KG1 (cell line): Measurements from ENCODE around the gene AIP.
"Not testable (repeated sequence)": the region's sequence is repeated elsewhere in the genome, so short reads cannot be mapped to it uniquely, and the experiment has no call there.

Experiments used
- DNase-seq: peaks from one replicate; lab custom pipeline; 2025; lab: John Stamatoyannopoulos, UW

AIP gene

DNA sequence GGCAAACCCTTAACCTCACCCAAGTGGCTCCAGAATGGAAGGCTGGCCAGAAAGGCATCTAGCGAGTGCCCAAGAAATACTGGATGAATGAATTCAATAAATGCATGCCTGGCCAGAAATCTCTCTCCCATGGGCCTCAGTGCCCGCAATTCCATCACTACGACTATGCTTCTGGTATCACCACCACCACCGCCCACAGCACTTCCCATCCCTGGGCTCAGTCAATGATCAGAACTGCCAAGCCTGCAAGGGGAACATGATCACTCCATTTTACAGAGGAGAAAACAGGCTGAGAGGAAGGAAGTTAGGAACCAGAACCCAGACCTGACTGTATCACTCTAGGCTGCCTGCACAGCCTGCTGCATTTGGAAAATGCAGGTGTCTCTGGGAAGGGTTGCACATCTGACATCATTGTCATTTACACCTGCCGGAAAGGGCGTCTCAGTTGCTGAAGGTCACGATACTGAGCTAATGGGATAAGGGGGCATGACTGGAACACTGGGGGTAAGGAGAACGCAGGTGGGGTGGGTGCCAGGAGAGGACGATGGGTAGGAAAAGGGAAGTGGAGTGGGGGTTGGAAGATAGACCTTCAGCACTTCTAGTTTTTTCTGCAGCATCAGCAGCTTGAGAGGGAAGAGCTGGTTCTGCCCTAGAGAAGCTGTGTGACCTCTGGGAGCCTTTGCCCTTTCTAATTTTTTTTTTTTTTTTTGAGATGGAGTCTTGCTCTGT, 33.5 kb upstream of the AIP start:
- DNase-seq, result peak; percentile 50

DNA sequence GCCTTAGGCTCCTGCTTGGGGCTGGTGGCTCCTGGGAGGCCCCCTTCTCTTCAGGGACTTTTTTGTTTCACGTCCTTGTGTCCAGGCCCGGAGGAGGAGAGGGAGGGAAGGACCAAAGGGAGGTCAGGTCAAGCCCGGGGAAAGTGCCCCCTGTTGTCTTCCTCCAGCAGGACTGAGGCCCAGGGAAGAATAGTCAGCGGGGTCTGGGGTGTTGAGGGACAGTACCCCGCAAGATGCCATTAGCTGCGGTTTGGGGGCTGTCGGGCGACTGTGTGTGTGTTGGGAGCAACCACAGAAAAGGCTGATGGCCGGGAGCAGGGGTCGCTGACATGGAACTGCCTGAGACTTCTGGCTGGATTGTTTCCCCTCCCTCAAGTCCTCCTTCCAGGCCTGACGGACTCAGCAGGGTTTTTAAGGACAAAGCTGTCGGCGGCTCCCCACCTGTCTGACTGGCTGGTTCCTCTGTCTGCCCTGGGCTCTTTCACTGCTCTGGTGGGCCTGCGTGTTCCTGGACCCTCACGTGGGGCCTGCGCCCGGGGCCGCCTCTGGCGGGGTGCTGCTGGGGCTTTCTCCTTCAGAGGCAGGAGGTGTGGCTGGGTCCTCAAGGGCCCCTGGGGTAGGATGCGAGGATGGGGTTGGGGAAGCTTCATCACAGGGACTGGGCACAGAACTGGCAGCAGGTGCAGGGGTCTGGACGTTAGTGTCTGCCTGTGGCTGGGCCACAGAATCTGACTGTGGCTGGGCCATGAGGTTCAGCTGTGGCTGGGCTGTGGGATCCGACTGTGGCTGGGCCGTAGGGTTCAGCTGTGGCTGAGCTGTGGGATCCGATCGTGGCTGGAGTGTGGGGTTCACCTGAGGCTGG, 31.8 kb upstream of the AIP start:
- DNase-seq, result no peak

DNA sequence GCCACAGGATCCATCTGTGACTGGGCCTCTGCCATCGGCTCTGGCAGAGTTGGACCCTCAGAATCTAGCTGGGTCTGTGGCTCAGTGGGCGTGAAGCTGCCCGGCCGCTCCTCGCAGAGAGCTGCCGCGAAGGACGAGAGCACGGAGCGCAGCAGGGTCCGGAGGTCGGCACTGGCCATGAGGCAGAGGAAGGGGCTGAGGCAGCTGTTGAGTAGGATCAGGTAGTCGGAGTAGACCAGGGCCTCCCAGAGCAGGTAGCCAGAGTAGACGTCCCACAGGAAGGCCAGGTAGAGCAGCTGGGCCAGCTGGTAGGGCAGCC, 31.2 kb upstream of the AIP start:
- no peak for DNase-seq

DNA sequence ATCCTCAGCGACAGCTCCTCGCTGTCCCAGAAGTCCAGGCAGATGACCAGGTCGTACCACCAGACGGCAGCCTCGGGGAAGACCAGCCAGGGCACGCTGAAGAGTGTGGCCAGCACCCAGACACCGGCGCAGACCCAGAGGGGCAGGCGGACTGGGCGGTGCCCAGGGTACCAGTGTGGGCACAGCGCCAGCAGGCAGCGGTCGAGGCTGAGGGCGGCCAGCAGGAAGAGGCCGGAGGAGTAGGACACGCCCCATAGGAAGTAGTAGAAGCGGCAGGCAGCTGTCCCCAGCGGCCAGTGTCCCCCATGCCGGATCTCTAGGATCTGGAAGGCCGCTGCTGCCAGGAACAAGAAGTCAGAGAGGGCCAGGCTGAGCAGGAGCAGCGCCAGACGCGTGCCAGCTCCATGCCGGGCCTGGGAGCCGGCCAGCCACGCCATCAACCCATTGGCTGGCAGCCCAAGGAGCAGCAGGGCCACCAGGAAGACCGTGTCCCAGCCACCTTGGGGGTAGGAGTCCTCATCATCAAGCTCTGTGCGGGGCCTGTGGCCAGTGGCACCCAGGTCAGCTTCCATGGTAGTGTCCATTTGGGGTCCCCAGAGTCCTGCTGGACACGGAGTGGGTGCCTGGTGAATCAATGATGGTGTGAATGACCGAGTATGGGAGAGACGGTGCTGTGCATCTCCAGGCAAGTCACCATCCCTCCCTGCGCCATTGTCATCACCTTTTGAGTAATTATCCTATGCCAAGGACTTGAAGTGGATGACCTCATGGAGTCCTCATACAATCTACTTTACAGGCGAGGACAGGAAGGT, 30.5 kb upstream of the AIP start, which contains the start of gene GPR152:
GPR152 (minus strand) TSS at position 589 of the 812 bp plus-strand sequence; CDS start at position 584, 5 bp downstream.
- no peak for DNase-seq

DNA sequence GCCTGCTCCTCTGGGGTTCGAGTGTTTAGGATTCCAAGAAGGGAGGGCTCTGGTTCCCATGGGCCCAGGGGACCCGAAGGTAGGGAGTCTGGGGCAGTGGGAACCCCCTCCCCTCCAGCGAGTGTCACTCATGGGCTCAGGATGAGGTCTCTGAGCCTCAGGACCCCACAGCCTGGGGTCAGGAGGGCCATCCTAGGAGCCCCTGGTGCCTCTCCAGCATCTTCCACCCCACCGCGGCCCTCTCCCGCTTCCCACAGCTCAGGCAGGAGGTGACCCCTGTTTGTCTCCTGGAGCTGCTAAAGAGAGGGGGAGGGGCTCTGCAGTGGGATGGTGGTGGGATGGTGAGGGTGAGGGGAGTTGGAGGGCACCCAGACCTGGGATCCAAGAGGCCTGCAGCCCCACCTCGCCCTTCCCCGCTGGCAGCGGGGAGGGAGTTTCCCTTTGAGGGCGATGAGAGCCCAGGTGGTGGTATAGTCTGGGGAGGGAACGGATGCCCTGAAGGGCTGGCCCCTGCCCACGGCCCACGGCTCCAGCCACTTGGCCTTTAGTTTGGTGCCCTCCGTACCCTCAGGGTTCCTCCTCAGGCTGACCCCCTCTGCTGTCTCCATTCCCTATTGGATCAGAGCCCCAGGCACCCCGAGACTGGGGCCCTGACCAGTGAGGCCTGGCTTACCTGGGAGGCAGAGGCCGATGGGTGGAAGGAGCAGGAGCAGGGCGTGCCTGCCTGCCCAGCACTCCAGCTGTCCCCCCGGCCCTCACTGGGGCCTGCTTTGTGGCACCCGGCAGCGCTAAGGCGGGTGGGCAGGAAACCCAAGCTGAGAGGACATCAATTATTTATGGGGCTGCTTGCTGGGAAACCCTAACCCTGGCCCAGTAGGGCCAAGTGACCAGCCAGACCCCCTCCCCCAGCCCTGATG, 28.8 kb upstream of the AIP start:
- no peak for DNase-seq

DNA sequence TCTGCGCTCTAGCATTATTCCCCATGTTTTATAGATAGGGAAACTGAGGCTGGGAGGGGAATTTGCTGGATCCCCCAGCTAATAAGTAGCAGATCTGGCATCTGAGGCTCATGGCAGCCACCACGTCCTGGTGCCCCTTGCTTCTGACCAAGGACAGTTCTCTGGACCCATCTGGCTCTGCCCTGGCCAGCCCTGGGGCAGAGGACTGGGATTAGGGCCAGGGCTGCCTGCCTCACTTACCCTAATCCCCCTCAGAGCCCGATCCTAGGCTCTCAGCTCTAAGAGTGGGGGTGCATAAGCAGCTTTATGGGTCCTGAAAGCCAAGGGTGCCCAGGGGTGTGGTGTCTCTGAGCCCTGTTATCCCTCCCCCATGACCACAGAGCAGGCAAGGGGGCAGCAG, 27.8 kb upstream of the AIP start, which contains the start of gene CABP4:
CABP4 (plus strand) TSS at position 301 of the 400 bp plus-strand sequence; CDS start at position 371, 70 bp downstream.
- DNase-seq, result no peak

DNA sequence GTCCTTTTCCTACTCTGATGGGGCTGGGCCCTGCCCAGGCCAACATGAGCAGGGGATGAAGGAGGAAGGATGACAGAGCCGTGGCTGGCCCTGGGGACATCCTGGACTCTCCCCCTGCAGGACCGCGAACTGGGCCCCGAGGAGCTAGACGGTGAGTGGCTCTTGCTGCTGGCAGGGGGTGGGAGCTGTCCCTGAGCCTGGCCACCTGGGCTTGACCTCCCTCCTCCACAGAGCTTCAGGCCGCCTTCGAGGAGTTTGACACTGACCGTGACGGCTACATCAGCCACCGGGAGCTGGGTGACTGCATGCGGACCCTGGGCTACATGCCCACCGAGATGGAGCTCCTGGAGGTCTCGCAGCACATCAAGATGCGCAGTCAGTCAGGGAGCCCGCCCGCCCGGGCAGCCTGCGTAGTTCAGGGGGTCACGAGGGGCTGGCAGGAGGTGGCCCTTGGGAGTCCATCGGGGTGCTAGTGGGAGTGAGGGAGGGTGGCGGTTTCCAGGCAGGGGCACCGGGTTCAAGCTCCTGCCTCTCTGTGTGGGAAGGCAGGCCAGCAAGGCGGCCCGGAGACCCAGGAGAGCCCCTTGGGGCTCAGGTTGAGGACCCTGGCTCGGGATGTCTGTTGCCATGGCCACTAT, 26.6 kb upstream of the AIP start:
- DNase-seq, result no peak

DNA sequence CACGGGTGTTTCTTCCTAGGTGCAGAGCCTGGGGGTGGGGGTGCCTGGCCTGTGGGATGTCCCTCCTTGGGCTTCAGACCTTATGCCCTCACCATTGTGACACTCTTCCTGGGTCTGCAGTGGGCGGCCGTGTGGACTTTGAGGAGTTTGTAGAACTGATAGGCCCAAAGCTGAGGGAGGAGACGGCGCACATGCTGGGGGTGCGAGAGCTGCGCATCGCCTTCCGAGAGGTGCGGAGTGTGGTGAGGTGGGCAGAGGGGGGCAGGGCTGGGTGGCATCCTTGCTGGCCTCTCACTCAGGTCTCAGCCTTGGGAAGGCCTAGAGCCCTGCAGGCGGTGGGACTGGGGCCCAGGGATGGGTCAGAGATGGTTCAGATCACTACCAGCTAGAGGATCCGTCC, 25.4 kb upstream of the AIP start:
- no peak for DNase-seq

DNA sequence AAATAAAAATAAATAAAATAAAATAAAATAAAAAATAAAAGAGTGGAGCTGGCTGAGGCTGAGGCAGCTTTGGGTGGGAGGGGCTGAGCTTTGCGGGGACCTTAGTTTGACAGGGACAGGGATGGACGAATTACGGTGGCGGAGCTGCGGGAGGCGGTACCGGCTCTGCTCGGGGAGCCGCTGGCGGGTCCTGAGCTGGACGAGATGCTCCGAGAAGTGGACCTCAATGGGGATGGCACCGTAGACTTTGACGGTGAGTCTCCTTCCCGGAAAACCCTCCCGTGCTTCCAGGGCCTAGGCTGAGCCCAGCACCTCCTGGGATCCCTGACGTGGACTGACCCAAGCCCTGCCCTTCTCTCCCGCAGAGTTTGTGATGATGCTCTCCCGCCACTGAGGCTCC, 24.6 kb upstream of the AIP start:
- no peak for DNase-seq

DNA sequence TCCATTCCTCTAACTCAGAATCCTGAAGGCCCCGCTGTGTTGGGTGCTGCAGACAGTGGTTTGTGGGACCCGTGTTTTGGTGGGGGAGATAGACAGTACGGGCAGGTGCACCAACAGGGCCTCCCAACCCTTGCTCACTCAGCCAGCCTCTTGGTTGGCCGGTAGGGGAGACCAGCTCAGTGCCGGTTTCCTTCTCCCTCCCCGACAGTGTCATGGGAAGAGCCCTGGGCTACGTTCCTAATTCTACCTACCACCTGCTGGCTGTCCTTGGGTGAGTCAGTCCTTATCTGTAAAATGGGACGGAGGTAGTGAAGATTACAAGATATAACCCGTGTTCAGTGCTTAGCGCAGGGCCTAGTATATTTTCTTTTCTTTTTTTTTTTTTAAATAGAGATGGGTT, 19.6 kb upstream of the AIP start:
- no peak for DNase-seq

DNA sequence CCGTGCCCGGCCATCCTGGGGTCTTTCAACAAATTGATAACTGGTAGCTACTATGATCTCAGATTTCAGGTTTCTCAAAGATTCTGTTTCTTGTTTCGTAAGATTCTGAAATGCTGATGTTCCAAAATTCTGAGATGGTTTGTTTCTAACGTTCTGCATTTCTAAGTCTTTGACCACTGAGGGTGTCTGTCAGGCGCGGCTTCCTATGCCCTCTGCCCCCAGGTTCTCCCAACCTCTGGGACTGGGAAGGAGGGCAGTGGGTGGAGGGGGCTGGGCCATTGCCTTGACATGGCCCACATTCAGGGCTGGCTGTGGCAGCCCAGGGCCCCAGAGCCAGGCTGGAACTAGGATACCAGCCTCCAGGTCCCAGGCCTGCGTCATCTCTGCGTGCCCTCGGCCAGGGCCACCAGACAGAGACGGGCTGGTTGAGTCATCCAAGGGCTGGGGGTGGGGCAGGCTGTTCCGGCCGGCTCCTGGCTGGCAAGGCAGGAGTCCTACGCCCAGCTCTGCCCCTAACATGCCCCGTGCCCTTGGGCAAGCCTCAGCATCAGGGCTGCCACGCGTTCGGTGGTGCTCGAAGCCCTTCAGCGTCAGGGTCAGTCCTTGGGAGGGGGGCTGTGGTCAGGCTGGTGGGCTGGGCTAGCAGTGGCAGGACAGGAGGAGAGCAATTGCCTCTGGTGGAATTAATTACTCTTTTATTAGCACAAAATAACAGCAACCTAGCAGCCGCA, 19.0 kb upstream of the AIP start:
- no peak for DNase-seq

DNA sequence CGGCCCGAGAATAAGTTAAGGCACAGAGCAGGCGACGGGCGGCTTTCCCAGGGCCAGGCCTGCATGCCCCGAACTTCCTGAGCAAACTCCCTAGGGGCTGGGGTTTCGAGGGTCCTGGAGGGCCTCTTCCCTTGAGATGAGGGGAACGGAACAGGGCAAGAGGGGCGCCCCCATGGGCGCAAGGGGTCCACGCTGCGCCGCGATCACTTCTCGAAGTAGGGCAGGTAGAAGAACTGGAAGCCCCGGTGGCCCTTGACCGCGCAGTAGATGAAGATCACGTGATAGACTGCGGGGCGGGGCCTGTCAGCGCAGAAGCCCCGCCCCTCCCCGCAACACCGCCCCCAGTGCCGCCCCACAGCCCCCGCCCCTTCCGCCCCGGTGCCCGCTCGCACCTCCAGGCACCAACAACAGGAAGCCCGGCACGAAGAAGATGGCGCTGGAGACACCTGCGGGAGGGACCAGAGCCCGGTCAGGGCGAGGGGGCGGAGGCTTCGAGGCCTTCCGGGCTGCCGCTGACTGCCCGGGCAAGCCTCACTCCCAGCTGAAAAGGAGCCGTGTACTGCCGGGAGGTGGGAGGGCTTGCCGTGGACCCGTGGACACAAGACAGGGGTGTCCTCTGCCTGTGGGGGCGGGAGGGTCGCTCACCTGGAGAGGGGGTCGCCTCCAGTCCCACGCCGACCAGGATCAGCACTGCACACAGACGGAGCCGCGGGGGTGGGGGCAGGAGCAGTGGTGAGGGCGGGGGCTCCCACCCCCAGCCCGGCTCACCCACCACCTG, 18.2 kb upstream of the AIP start:
- DNase-seq, result peak; percentile 89

DNA sequence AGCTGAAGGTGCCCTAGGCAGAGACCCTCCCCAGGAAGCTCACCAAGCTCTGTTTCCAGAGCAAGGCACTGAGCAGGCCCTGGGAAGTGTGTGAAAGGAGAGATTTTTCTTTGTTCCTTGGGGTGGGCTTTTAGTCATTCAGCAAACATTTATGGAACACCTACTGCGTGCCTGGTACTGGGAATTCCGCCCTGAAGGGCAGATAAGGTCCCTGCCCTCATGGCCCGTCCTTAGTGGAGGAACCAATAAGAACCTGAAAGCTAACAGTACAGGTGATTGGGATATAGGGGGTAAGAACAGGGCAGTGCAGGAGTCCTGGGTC, 17.7 kb upstream of the AIP start:
- DNase-seq, result no peak

DNA sequence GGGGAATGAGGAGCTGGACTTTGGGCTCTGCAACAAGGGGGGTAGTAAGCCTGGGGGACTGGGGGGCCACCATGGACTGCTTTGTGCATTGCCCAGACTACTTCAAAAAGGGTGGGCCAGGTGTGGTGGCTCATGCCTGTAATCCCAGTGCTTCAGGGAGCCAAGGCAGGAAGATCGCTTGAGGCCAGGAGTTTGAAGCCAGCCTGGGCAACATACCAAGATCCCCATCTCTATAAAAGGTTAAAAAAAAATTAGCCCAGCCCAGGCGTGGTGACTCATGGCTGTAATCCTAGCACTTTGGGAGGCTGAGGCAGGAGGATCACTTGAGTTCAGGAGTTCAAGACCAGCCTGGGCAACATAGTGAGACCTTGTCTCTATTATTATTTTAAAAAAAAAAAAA, 17.3 kb upstream of the AIP start:
- not testable (repeated sequence) for DNase-seq

DNA sequence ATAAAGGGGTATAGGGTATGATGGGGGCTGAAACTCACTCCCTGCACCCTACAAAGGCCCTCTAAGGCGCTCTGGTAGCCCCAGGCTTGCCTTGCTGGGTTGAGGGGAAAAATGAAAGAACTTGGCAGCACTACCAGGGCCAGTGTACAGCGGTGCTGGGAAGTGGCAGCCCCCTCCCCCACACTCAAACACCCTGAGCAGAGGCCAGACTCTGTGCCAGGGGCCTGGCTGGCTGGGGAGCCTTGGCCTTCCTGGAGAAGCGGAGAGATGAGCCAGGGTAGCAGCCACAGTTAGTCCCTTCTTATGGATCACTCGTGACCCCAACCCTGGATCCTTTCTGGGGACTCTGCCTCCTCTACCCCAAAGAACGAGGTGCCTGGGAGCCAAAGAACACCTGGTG, 16.5 kb upstream of the AIP start:
- DNase-seq, result no peak

DNA sequence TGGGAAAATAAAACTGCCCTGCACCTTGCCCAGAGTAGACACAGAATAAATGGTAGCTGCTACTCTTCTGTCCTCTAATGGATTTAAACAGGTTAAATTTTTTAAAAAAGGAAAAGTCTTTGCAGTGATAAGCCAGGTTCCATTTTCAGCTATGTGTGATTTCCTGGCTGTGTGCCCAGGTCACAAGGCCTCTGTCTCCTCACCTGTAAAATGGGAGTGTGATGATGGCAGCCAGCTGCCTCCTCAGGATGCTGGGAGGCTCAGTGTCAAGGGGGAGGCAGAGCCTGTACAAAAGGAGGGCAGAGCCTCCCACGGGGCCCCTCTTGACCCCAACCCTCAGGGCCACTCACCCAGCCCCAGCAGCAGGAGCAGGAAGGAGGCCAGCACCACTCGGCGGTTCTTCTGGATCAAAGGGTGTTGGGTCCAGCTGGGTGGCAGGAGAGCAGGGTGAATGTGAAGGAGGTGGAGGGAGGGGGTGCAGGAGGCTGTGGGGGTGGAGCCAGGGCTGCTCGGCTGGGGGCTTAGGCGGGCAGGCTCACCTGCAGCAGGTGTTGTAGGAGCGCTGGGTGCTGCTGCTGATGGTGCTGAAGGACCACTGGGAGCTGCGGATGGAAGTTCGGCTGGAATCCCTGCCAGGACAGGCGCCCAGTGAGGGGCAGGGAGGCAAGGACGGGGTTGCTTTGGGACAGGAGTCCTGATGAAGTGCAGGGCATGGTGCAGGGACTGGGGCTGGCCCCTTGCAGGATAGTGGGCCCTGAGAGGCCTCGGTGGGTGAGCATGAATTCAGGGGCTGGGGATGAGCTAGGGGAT, 15.7 kb upstream of the AIP start:
- no peak for DNase-seq

DNA sequence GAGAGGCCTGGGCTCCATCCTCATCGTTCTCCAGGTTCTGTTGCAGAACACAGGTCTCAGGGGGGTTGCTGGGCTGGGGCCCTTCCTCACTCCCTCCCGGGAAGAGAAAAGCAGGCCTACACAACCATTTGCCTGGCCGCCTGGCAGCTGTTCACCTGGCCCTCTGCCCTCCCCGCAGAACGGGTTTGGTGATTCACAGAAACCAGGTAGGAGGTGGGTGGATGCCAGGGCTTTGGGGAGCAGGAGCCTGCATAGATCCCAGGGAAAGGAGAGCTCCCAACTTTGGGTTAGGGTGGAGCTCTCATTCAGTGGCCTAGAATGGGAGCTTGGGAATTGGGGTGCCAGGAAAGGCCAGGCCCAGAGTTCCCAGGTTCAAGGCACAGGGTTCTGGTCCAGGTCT, 14.8 kb upstream of the AIP start:
- DNase-seq, result no peak

DNA sequence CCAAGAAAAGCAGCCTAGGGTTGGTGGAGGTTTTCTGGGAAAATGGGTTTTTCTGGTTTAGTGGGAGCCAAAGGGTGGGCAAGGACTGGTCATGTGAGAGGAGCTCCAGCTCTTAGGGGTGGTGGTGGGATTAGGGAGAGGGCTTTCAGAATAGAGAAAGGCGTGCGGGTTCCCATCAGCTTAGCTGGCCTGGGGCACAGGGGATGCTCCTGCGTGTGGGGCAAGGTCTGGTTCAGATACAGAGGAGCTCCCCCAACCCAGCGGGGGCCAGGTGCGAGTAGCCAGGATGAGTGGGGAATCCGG, 14.4 kb upstream of the AIP start:
- no peak for DNase-seq
